NB4 (cell line): ENCODE results near the gene CEP128.

Source experiments
- DNase-seq: peaks from one replicate; pipeline ENCODE4 v3.0.0; 2010; ENCODE audit warnings: low read depth
- H3K4me3 ChIP-seq: one replicate; pipeline ENCODE4 v1.5.1; 2011; ENCODE audit warnings: mild to moderate bottlenecking, low read depth, low read length, moderate library complexity
- CTCF ChIP-seq: IDR thresholded peaks from one replicate; pipeline ENCODE4 v1.5.1; 2012; ENCODE audit warnings: low read depth, low read length
- MAX ChIP-seq: IDR thresholded peaks from 2 replicates; pipeline ENCODE4 v1.6.1; 2011; ENCODE audit warnings: low read depth, low read length
- MYC ChIP-seq: IDR thresholded peaks from 2 replicates; pipeline ENCODE4 v1.6.1; 2011; ENCODE audit warnings: low read depth, low read length
- POLR2A ChIP-seq: IDR thresholded peaks from 2 replicates; pipeline ENCODE4 v1.6.1; 2011; ENCODE audit warnings: mild to moderate bottlenecking; ENCODE audit not compliant: insufficient read length; ENCODE audit errors: extremely low read depth

Gene CEP128

GRCh38 chr14:80872645-80873044, 68.9 kb downstream of the CEP128 start:
- H3K4me3 ChIP-seq: no peak overlapping the region
- no peak for TF ChIP-seq MAX
- TF ChIP-seq MYC: no peak
- no peak for TF ChIP-seq CTCF
- no peak for TF ChIP-seq POLR2A
- DNase-seq: no peak

GRCh38 chr14:80868260-80868659, 73.3 kb downstream of the CEP128 start:
- H3K4me3 ChIP-seq: no peak overlapping the region
- no peak for TF ChIP-seq MYC
- no peak for DNase-seq

GRCh38 chr14:80867798-80868197, 73.7 kb downstream of the CEP128 start:
- no peak for DNase-seq
- TF ChIP-seq POLR2A: no peak
- no peak for TF ChIP-seq MAX
- no peak for TF ChIP-seq CTCF
- no peak for TF ChIP-seq MYC
- H3K4me3 ChIP-seq: no peak overlapping the region

GRCh38 chr14:80867091-80867490, 74.4 kb downstream of the CEP128 start:
- TF ChIP-seq MAX (no peak), POLR2A (no peak)
- H3K4me3 ChIP-seq: no peak overlapping the region
- DNase-seq: no peak

- no peak overlapping the region for H3K4me3 ChIP-seq
- no peak for TF ChIP-seq MYC
- no peak for TF ChIP-seq POLR2A
- no peak for TF ChIP-seq MAX
- no peak for TF ChIP-seq CTCF
- no peak for DNase-seq
Observed at GRCh38 chr14:80865565-80865964, 76.0 kb downstream of the CEP128 start.

GRCh38 chr14:80862983-80863382, 78.6 kb downstream of the CEP128 start:
- no peak for TF ChIP-seq MAX
- no peak overlapping the region for H3K4me3 ChIP-seq
- DNase-seq: no peak

- H3K4me3 ChIP-seq: no peak overlapping the region
- DNase-seq: no peak
- TF ChIP-seq MYC: no peak
- no peak for TF ChIP-seq CTCF
- TF ChIP-seq MAX: no peak
- no peak for TF ChIP-seq POLR2A
Observed at GRCh38 chr14:80862541-80862940, 79.0 kb downstream of the CEP128 start.
